Measurements from ENCODE around the gene ABCB11. TPM values are rescaled to one million over a fixed set of nuclear protein-coding genes. Genes with fewer than 3 reads are reported as not detected.
A peak's percentile ranks its signal among the peaks of the same experiment; 100 is the strongest.

The ABCB11 gene
- total and polyA plus RNA-seq, 9 of the 15 experiments (the other 6 are each of a cell fraction or from before 2014, with no cell fraction given), result 0.04 to 0.51 (median 0.10) TPM; not detected in 1

DNA sequence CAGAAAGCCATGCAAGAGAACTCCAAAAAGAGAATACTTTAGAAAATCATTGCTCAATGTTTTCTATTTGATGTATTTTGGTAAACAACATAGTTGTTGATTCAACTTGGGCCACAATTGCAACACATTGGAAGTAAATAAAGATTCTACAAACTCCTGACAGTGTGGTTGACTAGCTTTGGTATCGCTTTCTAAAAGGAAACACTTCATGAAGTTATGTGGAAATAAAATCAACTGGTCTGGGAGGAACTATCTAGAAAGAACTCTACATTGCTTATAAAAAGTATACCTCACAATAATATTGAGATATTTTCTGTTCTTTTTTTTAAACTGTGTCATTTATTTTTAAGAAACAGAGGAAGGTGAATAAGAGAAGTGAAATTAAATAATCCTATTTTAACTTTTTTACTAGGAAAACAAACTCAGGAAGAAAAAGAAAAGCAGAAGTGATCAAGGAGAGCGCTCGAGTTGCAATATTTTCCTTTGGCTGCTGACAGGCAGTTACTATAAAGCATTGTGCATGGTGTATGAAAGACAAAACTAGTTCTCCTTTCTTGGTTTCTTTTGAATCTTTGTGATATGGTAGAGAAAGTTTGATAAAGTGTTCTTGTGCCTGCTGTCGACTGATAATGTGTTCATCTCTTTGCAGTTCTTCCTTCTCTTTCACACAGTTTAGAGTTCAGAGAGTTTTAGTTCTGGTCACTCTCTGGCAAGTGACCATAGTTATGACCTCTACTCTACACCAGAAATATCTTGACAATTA lies 41.2 kb upstream of the ABCB11 start (continued):
- no peak for TF ChIP-seq RBBP5 (IDR thresholded peaks at IDR 0.05; ENCODE audit: borderline replicate concordance, insufficient read depth, low read length, poor library complexity, severe bottlenecking)
- TF ChIP-seq, protein P1, sequence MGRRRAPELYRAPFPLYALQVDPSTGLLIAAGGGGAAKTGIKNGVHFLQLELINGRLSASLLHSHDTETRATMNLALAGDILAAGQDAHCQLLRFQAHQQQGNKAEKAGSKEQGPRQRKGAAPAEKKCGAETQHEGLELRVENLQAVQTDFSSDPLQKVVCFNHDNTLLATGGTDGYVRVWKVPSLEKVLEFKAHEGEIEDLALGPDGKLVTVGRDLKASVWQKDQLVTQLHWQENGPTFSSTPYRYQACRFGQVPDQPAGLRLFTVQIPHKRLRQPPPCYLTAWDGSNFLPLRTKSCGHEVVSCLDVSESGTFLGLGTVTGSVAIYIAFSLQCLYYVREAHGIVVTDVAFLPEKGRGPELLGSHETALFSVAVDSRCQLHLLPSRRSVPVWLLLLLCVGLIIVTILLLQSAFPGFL (CRISPR knock-in tag; IDR thresholded peaks at IDR 0.05), result no peak
- TF ChIP-seq TEAD2 (tag; IDR thresholded peaks at IDR 0.05), result no peak
- peak; percentile 29; the same call in 1 of the 2 replicates for TF ChIP-seq CXXC5 (CRISPR knock-in tag; IDR thresholded peaks at IDR 0.05)
- no peak for TF ChIP-seq ZNF699 (CRISPR knock-in tag; IDR thresholded peaks at IDR 0.05; ENCODE audit: insufficient replicate concordance)
- TF ChIP-seq, protein P2, sequence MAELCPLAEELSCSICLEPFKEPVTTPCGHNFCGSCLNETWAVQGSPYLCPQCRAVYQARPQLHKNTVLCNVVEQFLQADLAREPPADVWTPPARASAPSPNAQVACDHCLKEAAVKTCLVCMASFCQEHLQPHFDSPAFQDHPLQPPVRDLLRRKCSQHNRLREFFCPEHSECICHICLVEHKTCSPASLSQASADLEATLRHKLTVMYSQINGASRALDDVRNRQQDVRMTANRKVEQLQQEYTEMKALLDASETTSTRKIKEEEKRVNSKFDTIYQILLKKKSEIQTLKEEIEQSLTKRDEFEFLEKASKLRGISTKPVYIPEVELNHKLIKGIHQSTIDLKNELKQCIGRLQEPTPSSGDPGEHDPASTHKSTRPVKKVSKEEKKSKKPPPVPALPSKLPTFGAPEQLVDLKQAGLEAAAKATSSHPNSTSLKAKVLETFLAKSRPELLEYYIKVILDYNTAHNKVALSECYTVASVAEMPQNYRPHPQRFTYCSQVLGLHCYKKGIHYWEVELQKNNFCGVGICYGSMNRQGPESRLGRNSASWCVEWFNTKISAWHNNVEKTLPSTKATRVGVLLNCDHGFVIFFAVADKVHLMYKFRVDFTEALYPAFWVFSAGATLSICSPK (IDR thresholded peaks at IDR 0.05; ENCODE audit: borderline replicate concordance), result no peak
- TF ChIP-seq NR4A1 (CRISPR knock-in tag; IDR thresholded peaks at IDR 0.05), result no peak
- TF ChIP-seq NR4A1 (tag; IDR thresholded peaks at IDR 0.05), result no peak
- no peak for TF ChIP-seq KDM2B (CRISPR knock-in tag; IDR thresholded peaks at IDR 0.05)
- peak in 1 of 2 experiments; percentile 38; a peak in 2 of 4 replicates for TF ChIP-seq RAD21 (CRISPR knock-in tag; conservative IDR thresholded peaks at IDR 0.05 in 1 of 2, IDR thresholded peaks at IDR 0.05 in 1 of 2)
- TF ChIP-seq ZNF717 (CRISPR knock-in tag; IDR thresholded peaks at IDR 0.05), result no peak
- TF ChIP-seq ZZZ3 (IDR thresholded peaks at IDR 0.05), result no peak
- no peak for TF ChIP-seq MIER1 (IDR thresholded peaks at IDR 0.05; ENCODE audit: low read depth)
- no peak for TF ChIP-seq ZSCAN29 (IDR thresholded peaks at IDR 0.05)
- no peak for TF ChIP-seq TBP (optimal IDR thresholded peaks at IDR 0.05; ENCODE audit: low read depth, low read length)
- TF ChIP-seq BHLHE40 (IDR thresholded peaks at IDR 0.05; ENCODE audit: low read length), result no peak
- TF ChIP-seq, protein P3, sequence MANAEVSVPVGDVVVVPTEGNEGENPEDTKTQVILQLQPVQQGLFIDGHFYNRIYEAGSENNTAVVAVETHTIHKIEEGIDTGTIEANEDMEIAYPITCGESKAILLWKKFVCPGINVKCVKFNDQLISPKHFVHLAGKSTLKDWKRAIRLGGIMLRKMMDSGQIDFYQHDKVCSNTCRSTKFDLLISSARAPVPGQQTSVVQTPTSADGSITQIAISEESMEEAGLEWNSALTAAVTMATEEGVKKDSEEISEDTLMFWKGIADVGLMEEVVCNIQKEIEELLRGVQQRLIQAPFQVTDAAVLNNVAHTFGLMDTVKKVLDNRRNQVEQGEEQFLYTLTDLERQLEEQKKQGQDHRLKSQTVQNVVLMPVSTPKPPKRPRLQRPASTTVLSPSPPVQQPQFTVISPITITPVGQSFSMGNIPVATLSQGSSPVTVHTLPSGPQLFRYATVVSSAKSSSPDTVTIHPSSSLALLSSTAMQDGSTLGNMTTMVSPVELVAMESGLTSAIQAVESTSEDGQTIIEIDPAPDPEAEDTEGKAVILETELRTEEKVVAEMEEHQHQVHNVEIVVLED (CRISPR knock-in tag; IDR thresholded peaks at IDR 0.05), result no peak
- no peak for TF ChIP-seq ZNF408 (CRISPR knock-in tag; IDR thresholded peaks at IDR 0.05; ENCODE audit: low read depth)
- no peak for TF ChIP-seq BMI1 (IDR thresholded peaks at IDR 0.05; ENCODE audit: low read length)
- no peak for TF ChIP-seq KAT2B (IDR thresholded peaks at IDR 0.05; ENCODE audit: low read depth, low read length)
- TF ChIP-seq NR2C2 (CRISPR knock-in tag; IDR thresholded peaks at IDR 0.05), result no peak
- TF ChIP-seq NR2C2 (tag; IDR thresholded peaks at IDR 0.05), result peak; percentile 37; the same call in 1 of the 2 replicates
- no peak for TF ChIP-seq CREB1 (IDR thresholded peaks at IDR 0.05)
- no peak for TF ChIP-seq CREB1 (CRISPR knock-in tag; IDR thresholded peaks at IDR 0.05)
